HG02759 (cell line): Measurements from ENCODE around the gene RHOG.

Source experiments
- ATAC-seq: cut with Tn5 transposase; IDR thresholded peaks from one replicate; pipeline ENCODE4 v1.9.1; 2021; ENCODE audit warnings: mild to moderate bottlenecking, moderate library complexity; ENCODE audit not compliant: unreplicated experiment

Gene RHOG

DNA sequence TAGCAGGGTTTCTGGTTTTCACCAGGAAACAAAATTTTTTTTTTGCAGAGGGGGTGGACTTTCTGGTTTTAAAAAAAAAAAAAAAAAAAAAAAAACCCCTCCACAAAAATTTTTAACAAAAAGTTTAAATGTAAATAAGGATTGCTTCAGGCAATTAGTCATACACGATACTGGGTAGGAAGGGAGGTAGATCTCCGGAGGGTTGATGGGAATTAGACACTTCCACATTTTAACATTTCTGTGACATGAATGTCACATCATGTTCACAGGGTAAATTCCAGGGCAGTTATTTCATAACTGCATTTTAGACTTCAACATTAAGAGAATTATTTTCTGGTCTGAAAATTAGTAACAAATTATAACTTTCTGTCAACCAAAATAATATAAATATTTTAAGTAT, 59.3 kb downstream of the RHOG start:
- no peak for ATAC-seq
